ENCODE measurements around the gene DSC2.
"Not testable (repeated sequence)": the region's sequence is repeated elsewhere in the genome, so short reads cannot be mapped to it uniquely, and the experiment has no call there.

- TF ChIP-seq CTCF (conservative IDR thresholded peaks at IDR 0.05; ENCODE audit: low read length); EZH2phosphoT487 (IDR thresholded peaks at IDR 0.05; ENCODE audit: borderline replicate concordance, low read depth, low read length): not testable (repeated sequence)
Measured at GRCh38 chr18:31011455-31011854, 90.8 kb downstream of the DSC2 start.

Data from OCI-LY7 (cell line).